ENCODE measurements around the gene GPX2. TPM values are rescaled to one million over a fixed set of nuclear protein-coding genes. Genes with fewer than 3 reads are reported as not detected.
A peak's percentile ranks its signal among the peaks of the same experiment; 100 is the strongest.

GPX2 gene
- total RNA-seq, 2 experiments from 2014 or later = not detected

DNA sequence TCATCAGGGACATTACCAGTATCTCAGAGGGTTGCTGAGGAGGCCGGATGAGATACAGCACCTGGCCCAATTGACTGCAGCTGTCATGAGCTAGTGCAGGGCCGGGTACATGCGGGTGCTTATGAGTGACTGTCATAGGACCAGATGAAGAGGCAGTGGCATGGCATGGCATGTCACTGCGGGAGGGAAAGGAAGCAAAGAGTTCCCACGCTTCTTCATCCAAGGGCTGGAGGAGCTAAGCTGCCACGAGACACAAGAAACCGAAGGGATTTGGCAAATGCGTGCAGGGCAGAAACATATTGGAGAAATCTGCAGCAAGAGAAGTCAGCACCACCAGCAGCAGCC, 10.7 kb upstream of the GPX2 start:
- CTCF ChIA-PET (ENCODE audit: unreplicated experiment) = interaction anchor here (0.5 to 1.1 kb wide), 2 partner anchors 17 to 915 kb away, joined by 3 to 4 read pairs; no protein-coding TSS in a partner anchor

GRCh38 chr14:64952598-64953309, 10.2 kb upstream of the GPX2 start:
- Histone ChIP-seq H3K4me3 (ENCODE audit: low read depth, low read length, poor library complexity, severe bottlenecking) (no peak overlapping the region), H3K36me3 (ENCODE audit: insufficient read depth, low read length) (no peaks in the 10 kb centered on the region; the same call in 1 of the 2 replicates), H3K4me2 (ENCODE audit: low read length) (no peak overlapping the region), H3K4me1 (ENCODE audit: insufficient read depth, low read length, poor library complexity, severe bottlenecking) (no peaks in the 10 kb centered on the region), H3K79me2 (ENCODE audit: insufficient read depth, low read depth, low read length) (no peaks in the 10 kb centered on the region), H3K9me2 (ENCODE audit: insufficient read depth, low read length) (no peaks in the 10 kb centered on the region), H3K9me3 (ENCODE audit: low read length) (no peaks in the 10 kb centered on the region), H3K27ac (ENCODE audit: low read depth, low read length, poor library complexity, severe bottlenecking) (no peak overlapping the region), H4K20me1 (ENCODE audit: insufficient read depth, low read length) (no peaks in the 10 kb centered on the region; the same call in 1 of the 2 replicates), H2AFZ (ENCODE audit: low read length) (no peak overlapping the region)
- DNase-seq (ENCODE audit: low spot score) = peak; percentile 18
- no TSS peak for BruUV-seq (replicated peaks)
- CTCF ChIA-PET (ENCODE audit: unreplicated experiment) = interaction anchor here (1.1 kb wide), 1 partner anchor 17 kb away, joined by 4 read pairs; no protein-coding TSS in a partner anchor
- POLR2A ChIA-PET = interaction anchor here (0.7 kb wide), 1 partner anchor 133 kb away, joined by 3 read pairs; no protein-coding TSS in a partner anchor
- intact Hi-C loops (cut with micrococcal nuclease; ENCODE audit: unreplicated experiment) = no loop called here
- no peak for TF ChIP-seq EZH2phosphoT487 (IDR thresholded peaks at IDR 0.05; ENCODE audit: borderline replicate concordance, low read depth, low read length)
- TF ChIP-seq, protein P1, sequence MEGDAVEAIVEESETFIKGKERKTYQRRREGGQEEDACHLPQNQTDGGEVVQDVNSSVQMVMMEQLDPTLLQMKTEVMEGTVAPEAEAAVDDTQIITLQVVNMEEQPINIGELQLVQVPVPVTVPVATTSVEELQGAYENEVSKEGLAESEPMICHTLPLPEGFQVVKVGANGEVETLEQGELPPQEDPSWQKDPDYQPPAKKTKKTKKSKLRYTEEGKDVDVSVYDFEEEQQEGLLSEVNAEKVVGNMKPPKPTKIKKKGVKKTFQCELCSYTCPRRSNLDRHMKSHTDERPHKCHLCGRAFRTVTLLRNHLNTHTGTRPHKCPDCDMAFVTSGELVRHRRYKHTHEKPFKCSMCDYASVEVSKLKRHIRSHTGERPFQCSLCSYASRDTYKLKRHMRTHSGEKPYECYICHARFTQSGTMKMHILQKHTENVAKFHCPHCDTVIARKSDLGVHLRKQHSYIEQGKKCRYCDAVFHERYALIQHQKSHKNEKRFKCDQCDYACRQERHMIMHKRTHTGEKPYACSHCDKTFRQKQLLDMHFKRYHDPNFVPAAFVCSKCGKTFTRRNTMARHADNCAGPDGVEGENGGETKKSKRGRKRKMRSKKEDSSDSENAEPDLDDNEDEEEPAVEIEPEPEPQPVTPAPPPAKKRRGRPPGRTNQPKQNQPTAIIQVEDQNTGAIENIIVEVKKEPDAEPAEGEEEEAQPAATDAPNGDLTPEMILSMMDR (conservative IDR thresholded peaks at IDR 0.05; ENCODE audit: low read length) = peak; percentile 31; the same call in 1 of the 2 replicates

More for the DNA sequence above, 10.7 kb upstream of the GPX2 start:
- TF ChIP-seq, protein P1 (conservative IDR thresholded peaks at IDR 0.05; ENCODE audit: low read length) = 0 out of 2 replicates have a peak, but pooled peaks have one; percentile 1
- no peak for TF ChIP-seq EZH2phosphoT487 (IDR thresholded peaks at IDR 0.05; ENCODE audit: borderline replicate concordance, low read depth, low read length)
- no peaks in the 10 kb centered on the region for H3K79me2 ChIP-seq (ENCODE audit: insufficient read depth, low read depth, low read length)
- H3K4me3 ChIP-seq (ENCODE audit: low read depth, low read length, poor library complexity, severe bottlenecking) = no peak overlapping the region
- no peaks in the 10 kb centered on the region for H3K4me1 ChIP-seq (ENCODE audit: insufficient read depth, low read length, poor library complexity, severe bottlenecking)
- H4K20me1 ChIP-seq (ENCODE audit: insufficient read depth, low read length) = no peaks in the 10 kb centered on the region; the same call in 1 of the 2 replicates
- no peak for DNase-seq (ENCODE audit: low spot score)
- no TSS peak for BruUV-seq (replicated peaks)
- H3K36me3 ChIP-seq (ENCODE audit: insufficient read depth, low read length) = no peaks in the 10 kb centered on the region; the same call in 1 of the 2 replicates
- no peak overlapping the region for H2AFZ ChIP-seq (ENCODE audit: low read length)
- no peaks in the 10 kb centered on the region for H3K9me2 ChIP-seq (ENCODE audit: insufficient read depth, low read length)
- POLR2A ChIA-PET = interaction anchor here (0.7 kb wide), 1 partner anchor 134 kb away, joined by 3 read pairs; no protein-coding TSS in a partner anchor
- intact Hi-C loops (cut with micrococcal nuclease; ENCODE audit: unreplicated experiment) = no loop called here
- no peak overlapping the region for H3K4me2 ChIP-seq (ENCODE audit: low read length)
- no peaks in the 10 kb centered on the region for H3K9me3 ChIP-seq (ENCODE audit: low read length)
- no peak overlapping the region for H3K27ac ChIP-seq (ENCODE audit: low read depth, low read length, poor library complexity, severe bottlenecking)

GRCh38 chr14:64951724-64952123, 9.2 kb upstream of the GPX2 start:
- Histone ChIP-seq H3K36me3 (ENCODE audit: insufficient read depth, low read length) (no peaks in the 10 kb centered on the region; the same call in 1 of the 2 replicates), H3K79me2 (ENCODE audit: insufficient read depth, low read depth, low read length) (no peaks in the 10 kb centered on the region), H3K4me2 (ENCODE audit: low read length) (no peak overlapping the region), H2AFZ (ENCODE audit: low read length) (no peak overlapping the region), H3K9me2 (ENCODE audit: insufficient read depth, low read length) (no peaks in the 10 kb centered on the region), H3K4me1 (ENCODE audit: insufficient read depth, low read length, poor library complexity, severe bottlenecking) (no peaks in the 10 kb centered on the region), H3K27ac (ENCODE audit: low read depth, low read length, poor library complexity, severe bottlenecking) (no peak overlapping the region), H4K20me1 (ENCODE audit: insufficient read depth, low read length) (no peaks in the 10 kb centered on the region; the same call in 1 of the 2 replicates), H3K4me3 (ENCODE audit: low read depth, low read length, poor library complexity, severe bottlenecking) (no peak overlapping the region), H3K9me3 (ENCODE audit: low read length) (no peaks in the 10 kb centered on the region)
- TF ChIP-seq, protein P1 (conservative IDR thresholded peaks at IDR 0.05; ENCODE audit: low read length) = no peak
- TF ChIP-seq EZH2phosphoT487 (IDR thresholded peaks at IDR 0.05; ENCODE audit: borderline replicate concordance, low read depth, low read length) = no peak
- ChIA-PET CTCF (ENCODE audit: unreplicated experiment) (no interaction called here), POLR2A (no interaction called here)
- no TSS peak for BruUV-seq (replicated peaks)
- no peak for DNase-seq (ENCODE audit: low spot score)
- intact Hi-C loops (cut with micrococcal nuclease; ENCODE audit: unreplicated experiment) = no loop called here
